Measurements from ENCODE around the gene SND1.
"Not testable (repeated sequence)": the region's sequence is repeated elsewhere in the genome, so short reads cannot be mapped to it uniquely, and the experiment has no call there.

Gene SND1

DNA sequence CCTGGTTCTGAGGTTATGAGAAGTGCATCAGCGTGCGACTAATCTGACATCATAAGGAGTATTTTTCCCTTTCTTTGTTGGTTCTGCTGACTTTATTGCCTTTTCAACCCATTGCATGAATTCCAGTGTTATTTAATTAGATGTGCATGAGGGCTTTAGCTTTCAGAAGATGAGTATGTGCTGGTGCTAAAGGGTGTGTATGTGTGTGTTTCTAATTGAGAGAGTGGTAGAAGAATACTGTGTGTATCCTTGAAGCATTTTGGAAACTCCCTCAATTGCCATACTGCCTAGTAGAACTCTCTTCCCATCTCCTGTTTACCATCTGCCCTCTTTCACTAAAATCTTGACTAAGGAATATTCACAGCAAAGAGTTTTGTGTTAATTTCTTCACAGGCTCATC, 158.1 kb downstream of the SND1 start:
- no peak for DNase-seq

DNA sequence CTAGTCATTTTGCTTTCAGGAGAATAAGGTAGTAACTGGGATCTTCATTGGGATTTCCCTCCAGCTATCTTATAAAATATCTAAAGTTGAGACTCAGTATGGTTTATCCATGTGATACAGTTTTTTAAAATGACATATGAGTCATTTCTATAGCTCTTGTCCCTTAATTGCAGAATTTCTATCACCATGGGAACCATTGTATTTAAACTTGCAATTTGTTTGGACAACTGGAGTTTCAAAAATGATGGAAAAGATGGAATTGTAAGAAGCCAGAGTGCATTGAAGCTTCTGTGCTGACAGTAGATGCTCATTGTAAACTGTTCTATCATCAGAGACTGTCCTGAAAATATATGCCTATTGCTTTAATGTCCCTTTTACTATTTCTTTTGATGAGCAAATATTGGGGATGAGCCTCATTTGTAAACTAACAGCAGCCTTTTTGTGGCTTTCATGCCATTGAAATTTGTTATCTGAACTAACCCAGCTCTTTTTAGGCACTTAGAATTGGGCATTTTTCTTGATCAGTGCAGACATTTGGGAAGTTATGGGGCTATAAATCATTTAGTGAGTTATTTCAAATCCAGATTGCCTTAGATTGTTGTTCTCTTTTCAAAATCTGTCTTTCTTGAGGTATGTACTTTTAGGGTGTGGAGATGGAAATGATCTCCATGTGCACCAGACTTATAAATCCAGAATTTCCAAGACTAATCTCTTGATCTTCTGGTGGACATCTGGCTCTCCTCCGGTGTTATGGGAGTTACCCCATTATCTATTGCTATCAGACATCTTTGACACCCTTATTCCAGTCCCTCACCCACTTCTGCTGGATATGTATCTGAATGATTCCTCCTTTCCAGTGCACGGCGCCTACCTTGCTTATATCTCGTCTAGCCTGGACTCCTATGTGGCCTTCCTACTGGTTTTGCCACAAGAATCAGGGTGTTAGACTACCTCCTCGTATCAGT, 159.0 kb downstream of the SND1 start:
- no peak for DNase-seq

DNA sequence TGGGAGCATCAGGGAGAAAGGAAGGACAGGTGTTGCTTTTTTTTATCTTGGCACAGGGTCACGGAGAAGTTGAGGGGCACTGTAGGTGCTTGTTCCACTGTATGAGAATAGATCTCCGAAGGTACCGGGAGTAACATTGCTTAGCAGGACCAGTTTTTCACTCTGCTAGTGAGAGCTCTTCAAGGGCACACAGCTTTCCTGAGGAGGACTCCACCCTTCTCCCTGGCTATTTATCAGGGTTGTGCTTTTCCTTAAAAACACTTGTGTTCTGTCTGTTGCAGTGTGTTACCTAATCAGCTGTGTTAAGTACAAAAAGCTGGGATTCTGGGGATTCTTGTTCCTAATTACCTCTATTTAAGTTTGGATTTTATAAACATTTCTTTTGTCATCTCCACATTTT, 160.5 kb downstream of the SND1 start:
- no peak for DNase-seq

DNA sequence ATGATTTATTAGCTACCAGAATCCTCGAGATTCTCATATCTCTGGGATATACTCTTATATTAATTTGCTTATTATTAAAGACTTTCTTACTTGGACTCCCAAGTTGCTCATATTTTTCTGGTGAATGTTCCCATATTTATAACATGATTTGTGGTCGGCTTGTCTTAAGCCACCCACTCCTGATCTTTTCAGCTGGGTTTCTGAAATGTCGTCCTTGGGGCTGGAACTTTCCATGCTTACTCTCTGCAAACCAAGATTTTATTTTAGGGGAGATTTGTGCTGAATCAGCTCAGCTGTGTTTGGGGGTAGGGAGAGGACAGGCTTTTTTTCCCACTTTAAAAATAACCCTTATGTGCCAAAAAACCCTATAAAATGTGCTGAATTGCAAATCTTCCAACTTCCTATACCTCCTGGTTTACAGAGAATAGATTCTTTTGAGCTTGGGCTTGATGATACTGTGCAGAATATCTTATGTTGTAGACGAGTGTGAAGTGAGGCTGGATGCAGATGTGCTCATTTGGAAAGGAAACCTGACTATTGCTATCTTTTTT, 162.1 kb downstream of the SND1 start:
- DNase-seq: no peak

DNA sequence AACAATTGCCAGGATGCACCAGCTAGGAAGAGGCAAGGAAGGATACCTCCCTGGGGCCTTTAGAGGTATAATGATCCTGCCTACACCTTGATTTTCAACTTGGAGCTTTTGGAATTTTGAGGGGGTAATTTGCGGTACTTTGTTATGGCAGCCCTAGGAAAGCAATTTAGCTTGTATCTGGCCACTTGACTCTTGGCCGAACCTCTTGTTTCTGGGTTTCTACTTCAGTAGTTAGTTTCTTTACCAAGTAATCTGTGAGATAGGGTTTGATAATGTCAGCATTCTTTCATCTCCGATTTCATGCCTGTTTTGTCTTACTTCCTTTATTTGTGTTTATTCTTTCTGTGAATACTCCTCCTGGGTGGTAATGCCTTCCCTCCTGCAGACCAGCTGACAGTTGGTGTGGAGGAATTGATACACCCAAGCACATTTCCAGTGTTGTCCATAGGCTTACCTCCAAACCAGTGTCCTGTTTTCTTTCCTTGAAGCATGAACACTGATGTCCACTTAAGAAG, 163.7 kb downstream of the SND1 start:
- no peak for DNase-seq

DNA sequence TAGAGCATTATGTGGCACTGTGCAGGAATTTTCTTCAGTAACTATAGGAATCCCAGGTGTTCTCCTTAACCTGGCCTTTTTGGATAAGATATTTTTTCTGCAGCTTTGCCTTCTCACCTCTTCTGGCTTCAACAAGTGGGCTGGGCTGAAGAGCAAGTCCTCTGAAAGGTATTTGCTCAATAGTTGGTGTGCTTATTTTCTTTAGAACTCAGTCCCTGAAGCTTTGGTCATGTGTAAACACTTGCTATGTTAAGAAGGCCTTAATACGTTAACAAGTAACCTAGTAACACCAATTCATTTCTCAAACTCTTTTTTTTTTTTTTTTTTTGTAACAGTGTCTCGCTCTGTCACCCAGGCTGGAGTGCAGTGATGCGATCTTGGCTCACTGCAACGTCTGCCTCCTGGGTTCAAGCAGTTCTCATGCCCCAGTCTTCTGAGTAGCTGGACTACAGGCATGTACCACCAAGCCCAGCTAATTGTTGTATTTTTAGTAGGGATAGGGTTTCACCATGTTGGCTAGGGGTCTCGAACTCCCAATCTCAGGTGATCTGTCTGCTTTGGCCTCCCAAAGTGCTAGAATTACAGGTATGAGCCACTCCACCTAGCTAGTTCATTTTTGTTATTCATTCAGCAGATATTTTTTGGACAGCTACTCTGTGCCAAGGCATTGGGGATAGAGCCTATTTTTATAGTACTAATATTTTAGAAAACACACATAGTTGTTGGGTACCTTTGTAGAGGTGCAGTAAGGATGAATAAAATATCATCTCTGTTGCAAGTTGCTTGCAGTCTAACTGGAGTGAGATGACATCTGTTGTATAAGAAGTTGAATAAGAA, 164.6 kb downstream of the SND1 start:
- no peak for DNase-seq

DNA sequence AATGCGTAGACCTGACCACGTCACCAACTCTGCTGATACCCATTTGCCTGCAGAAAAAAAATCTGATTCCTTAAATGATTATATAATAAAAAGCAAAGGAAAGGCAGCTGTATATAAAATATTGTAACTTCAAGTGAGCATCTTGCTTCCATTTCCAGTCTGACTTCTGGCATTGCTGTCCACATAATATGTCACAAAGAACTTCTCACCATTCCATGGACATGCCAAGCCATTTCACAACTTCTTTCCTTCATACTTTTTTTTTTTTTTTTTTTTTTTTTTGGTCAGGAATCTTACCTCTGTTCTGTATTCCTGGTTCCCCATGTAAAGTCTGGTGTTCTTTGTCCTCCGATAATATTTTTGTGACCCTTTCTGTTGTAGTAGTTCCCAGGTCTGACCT, 165.5 kb downstream of the SND1 start:
- no peak for DNase-seq

DNA sequence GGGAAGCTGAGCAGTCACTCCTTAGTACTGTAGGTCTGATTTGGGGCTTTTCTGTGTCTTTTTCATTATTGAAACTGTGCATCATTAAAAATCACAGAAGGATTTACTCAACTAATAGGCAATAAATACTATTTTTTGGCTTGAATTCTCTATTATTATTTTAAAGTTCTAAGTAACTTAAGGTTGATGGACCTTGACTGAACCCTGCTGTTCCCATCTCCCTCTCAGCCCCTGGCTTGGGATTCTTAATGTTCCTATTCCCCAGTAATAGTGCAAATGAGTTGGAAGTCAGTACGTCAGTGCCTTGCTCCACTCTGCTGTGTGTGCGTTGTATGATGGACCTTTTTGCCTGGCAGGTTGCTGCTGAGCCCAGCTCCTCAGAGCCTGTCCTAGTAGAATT, 166.3 kb downstream of the SND1 start:
- DNase-seq: no peak

DNA sequence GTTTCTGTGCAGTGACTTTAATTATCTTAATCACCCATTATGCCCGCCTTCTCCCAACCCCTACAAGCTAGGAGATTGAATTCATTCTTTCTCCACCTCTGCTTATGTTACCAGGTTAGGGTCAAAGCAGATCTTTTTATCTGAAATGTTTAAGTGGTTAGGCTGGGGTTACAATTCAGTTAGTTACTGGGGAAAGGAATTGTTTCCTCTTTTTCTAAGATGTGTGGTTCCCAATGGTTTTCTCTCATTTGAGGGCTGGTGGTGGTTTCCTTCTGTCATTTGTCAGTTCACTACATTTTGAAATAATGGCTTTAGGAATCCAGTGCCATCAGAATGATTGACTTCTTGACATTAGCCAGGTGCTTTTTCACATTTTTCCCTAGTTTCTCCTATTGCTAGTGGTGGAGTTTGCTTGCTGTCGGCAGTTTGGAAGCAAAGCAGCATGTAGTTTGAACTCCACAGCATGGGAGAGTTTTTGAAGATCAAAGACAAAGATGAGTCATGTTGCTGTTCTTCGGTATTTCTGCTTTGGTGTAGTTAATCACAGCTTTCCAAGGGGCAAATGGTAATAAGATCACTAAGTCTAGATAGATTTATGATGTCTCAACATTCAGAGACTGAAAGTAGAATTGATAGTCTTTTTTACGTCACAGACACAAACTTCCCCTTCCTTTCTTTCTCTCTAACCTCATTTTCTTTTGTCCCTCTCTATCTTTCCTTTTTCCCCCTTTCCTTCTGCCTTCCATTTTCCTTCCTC, 168.2 kb downstream of the SND1 start:
- DNase-seq: no peak

DNA sequence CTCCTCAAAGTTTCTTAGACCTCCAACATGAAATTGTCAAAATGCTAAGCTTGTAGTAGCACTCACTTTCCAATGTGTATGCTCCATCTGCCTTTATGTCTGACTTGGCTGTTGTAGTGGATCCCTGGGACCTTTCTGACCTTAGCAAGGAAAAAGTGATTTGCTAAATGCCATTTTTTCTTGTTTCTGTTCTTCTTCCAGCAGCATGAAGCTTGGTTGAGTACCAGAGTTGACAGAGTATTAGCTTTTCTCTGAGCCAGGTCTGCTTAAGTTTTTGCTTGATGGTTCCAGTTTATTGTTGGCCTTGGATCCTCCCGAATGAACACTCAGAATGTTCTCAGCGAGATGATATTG, 168.7 kb downstream of the SND1 start:
- no peak for DNase-seq

DNA sequence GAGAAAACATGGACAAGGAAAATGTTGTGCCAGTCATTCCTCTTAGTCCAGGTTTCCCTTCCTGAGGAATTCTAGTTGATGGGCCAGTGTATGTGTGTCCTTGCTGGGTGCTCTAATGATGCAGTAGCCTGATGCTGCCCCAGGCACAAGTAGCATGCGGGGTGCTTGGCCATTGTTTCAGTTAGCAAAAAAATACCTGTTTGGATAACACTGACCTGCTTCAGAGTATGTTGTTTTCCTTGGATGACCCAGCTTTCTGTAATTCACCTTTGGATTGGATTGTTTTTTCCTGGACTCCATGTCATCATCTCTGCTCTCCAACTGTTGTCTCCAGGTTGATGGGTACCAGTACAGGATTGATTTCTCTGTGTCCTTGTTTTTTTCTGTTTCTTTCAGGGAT, 169.2 kb downstream of the SND1 start:
- DNase-seq: no peak

DNA sequence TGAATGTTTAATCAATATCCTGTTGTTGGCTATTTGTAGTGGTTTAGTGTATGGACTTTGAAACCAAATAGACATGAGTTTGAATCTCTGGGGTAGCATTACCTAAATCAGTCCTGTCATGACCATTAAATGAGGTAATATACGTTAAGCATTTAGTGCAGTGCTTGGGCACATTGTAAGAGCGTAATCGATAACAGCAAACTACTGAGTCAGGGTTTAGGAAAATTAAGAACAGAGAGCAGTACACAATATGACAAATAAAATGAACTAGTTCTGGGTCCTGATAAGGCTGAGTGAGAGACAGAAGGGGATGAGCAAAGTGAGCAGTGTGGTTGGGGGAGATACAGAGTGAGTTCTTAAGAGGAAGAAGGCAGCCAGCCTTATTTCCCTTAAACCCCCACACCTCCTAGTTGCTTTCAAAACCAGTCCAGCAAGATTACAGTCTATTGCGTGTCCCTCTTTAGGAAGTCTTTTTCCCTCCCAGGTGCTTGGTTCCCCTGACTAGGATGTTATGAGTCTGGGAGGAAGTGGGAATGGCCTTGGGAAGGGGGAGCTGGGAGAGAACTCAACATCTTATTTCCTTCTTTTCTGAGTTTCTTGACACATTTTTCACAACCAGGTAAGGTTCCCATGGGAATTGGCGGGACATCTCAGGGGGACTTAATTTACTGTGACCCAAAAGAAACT, 171.0 kb downstream of the SND1 start:
- DNase-seq: no peak

DNA sequence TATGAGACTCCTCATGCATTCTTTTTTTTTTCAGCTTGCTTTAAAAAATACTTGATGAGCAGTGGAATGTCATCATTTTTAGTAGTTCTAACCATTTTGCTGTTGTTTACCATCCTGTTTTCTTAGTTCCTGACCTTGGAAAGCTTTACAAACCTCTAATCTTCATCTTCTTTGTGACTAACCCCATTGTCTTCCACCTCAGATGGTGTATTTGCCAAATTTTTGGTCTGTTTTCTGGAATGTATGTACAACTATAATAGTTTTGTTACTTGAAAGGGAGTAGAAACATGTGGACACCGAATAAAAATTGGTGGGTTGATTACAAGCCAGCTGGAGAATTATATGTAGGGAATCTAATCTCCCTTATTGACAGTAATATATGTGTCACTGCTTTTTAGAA, 172.7 kb downstream of the SND1 start:
- no peak for DNase-seq

DNA sequence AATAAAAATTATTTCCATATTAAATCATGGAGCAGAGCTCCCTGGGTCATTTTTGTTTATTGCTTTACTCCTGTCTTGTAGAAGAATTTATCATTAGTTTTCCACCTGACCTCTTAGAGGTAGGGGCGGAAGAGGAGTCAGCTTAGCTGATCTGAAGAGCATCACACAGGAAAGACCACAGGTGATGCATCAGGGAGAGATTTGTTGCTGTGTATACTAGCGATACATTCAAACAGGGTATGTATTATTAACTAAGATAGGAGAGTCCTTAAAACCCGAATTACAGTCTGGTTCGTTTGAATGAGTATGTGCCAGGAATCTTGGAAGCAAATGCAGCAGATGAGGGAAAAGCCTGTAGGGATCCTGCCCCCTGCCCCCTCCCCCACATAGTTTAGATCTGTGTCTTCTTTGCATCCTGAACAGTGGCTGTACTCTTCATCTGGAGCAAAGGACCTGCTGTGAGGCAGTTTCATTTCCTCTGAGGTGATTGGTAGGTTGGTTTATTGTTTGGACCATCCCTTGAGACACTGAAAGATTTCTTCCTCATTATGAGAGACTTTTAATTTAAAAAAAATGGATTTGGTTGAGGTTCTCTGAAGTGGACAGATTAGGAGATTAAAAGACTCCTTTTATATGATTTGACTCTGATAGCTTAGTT, 177.0 kb downstream of the SND1 start:
- DNase-seq: no peak

DNA sequence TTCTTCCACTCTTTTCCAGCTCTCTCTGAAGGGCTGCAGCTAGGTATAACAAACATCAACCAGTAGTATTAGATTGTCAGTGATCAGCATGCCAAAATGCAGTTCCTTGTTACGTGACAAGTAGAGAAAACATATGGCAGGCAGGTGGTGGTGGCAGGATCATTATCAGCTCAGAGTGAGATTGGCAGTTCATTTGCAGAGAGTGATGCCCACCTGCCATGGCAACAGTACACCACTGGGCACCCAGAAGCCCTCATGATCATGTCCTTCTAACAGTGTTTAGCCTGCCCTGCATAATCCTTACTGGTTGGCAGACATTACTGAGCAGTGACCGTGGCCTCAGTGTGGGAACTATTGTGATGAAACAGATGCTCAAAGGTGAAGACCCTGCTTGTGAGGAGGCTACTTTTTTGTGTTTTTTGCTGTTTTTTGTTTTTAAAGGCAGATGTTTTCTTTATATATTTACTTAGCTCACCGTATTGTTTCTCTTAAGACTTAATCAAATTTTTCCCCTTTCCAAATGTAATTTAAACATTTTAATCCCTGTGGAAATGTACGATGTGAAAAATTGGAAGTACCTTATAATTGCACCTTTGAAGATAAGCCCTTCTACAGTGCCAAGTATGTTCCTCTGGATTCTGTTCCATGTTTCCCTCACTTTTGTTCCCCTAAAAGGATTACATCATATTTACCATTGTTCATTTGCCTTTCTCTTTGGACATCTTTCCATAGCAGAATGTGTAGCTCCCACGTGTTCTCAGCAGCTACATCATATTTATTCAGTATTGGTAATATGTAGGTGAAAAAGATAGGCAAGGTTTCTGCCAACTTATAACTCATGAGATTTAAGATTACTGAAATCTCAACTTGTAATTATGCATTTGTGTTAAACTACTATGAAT, 179.6 kb downstream of the SND1 start:
- DNase-seq: no peak

DNA sequence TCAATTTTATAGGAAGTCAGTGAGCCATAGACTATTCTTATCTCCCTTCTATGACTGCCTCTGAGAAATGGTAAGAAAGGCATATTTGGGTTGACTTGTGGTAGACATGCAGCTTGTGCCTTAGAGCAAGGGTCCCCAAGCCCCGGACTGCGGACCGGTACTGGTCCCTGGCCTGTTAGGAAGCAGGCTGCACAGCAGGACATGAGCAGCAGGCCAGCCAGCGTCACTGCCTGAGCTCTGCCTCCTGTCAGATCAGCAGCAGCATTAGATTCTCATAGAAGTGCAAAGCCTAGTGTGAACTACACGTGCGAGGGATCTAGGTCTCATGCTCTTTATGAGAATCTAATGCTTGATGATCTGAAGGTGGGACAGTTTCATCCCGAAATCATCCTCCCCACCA, 180.6 kb downstream of the SND1 start:
- no peak for DNase-seq

DNA sequence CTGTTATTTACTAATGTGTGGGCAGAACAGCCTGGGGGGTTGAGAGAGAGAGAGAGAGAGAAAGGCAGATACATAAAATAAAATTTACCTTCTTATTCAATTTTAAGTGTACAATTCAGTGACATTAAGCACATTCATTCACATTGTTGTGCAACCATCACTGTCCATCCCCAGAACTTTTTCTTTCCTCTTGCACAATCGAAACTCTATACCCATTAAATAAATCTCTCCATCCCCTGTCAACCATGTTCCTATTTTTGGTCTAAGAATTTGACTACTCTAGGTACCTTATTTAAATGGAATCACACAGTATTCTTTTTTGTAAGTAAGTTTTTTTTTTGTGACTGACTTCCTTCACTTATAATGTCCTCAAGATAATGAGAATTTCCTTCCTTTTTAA, 181.6 kb downstream of the SND1 start:
- DNase-seq: no peak

DNA sequence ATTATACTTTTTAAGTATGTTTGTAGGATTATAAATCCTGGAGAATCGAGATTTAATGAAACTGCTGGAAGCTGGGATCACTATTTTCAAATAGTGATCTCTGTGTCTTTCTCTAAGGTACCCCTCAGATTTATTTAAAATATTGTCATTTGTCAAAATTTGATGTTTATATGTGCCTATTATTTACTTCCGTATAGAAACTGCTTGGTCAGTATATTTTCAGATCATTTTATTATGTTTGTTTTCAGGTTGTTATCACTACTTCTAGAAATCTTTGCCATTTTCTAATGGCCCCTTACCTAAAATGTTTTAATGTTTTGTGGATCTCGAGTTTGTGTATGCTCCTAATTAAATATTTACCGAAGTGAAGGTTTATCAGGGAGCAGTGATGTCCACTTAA, 183.7 kb downstream of the SND1 start:
- no peak for DNase-seq

DNA sequence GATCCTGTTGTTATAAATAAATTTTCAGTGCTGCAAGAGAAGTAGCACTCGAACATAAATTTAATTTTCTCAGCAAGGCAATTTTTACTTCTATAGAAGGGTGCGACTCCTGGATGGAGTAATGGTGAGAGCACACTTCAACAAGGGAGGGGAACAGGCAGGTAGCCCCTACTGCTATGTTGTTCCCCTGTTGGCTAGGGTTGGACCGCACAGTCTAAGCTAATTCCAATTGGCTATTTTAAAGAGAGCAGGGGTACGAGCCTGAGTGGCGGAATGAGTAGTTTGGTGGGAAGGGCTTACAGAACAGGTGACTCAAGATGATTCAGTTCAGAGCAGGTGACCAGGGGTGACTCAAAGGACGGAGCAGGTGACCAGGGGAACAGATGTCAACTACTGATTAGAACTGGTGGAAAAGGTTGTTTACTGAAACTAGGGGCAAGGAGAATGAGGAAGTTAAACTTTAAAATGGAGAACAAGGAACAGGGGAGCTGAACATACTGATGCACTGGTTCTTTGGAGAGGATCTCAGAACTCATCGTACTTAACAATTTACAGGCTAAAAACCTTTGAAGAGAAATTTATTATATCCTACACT, 185.9 kb downstream of the SND1 start:
- DNase-seq: not testable (repeated sequence)

DNA sequence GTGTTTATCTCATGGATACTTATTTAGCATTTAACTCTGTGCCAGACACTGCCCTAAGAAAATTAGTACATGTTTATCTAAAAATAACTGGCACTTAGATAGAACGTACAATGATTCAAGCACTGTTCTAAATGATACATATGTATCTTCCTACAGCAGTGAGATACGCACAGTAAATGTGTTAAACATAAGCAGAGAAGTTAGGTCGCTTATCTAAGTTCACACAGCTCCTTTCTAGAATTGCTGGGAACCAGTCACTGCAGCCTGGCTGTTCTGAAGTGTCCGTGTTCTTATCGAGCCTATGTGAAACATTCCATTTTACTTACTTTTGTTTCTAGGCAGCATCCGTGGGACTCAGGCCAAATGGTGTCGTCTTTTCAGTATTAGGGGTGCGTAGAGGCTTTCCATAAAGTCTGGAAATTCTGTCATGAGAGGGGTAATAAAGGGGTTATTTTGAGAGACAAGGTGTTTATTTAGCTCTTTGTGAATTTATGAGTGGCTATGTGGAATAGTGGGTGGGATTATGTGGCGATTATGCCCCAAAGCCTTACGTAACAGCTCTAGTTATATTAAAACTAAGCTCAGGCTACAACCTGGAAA, 186.9 kb downstream of the SND1 start:
- no peak for DNase-seq
